GM13976 (cell line): Measurements from ENCODE around the gene CAND2.

ENCODE experiments used
- DNase-seq: peaks from one replicate; pipeline ENCODE4 v3.0.0; 2012; ENCODE audit warnings: low spot score
- CTCF ChIP-seq: IDR thresholded peaks from 2 replicates; pipeline ENCODE4 v1.5.1; 2012; ENCODE audit warnings: borderline replicate concordance, mild to moderate bottlenecking; ENCODE audit not compliant: insufficient read depth; ENCODE audit errors: extremely low read depth, missing control alignments, control extremely low read depth
- in situ Hi-C: fragments of 300-500 bp; cut with MboI; formaldehyde crosslinking; loops from one replicate; pipeline ENCODE4 v1.12.0; 2022; ENCODE audit warnings: low sequenced_read_pairs, mixed read lengths, inconsistent platforms; ENCODE audit not compliant: unreplicated experiment

The CAND2 gene

GRCh38 chr3:12882336-12883310, 86.1 kb downstream of the CAND2 start:
- in situ Hi-C loops = no loop called here
- DNase-seq = no peak

GRCh38 chr3:12884186-12884680, 87.8 kb downstream of the CAND2 start:
- DNase-seq = no peak
- no peak for TF ChIP-seq CTCF
- in situ Hi-C loops = no loop called here

More at GRCh38 chr3:12882336-12883310, 86.1 kb downstream of the CAND2 start:
- TF ChIP-seq CTCF = no peak
